Lower leg skin (tissue), 3 donors: Measurements from ENCODE around the gene PCDHGA1.

ENCODE experiments used
- POLR2A ChIP-seq, 2 donors: fragments of 450-650 bp; IDR thresholded peaks; one replicate each; pipeline ENCODE4 v1.6.1; 2016 to 2017; ENCODE audit warnings: antibody characterized with exemption in 2 of 2, mild to moderate bottlenecking in 1 of 2, moderate library complexity in 1 of 2
- TF ChIP-seq, protein P1 (sequence below), 3 donors: fragments of 450-650 bp; IDR thresholded peaks; one replicate each; pipeline ENCODE4 v1.5.1; 2016; ENCODE audit warnings: antibody characterized with exemption in 3 of 3, mild to moderate bottlenecking in 3 of 3, moderate library complexity in 2 of 3

GRCh38 chr5:141528291-141528984 lies 198.1 kb downstream of the PCDHGA1 start:
- TF ChIP-seq, protein P1, sequence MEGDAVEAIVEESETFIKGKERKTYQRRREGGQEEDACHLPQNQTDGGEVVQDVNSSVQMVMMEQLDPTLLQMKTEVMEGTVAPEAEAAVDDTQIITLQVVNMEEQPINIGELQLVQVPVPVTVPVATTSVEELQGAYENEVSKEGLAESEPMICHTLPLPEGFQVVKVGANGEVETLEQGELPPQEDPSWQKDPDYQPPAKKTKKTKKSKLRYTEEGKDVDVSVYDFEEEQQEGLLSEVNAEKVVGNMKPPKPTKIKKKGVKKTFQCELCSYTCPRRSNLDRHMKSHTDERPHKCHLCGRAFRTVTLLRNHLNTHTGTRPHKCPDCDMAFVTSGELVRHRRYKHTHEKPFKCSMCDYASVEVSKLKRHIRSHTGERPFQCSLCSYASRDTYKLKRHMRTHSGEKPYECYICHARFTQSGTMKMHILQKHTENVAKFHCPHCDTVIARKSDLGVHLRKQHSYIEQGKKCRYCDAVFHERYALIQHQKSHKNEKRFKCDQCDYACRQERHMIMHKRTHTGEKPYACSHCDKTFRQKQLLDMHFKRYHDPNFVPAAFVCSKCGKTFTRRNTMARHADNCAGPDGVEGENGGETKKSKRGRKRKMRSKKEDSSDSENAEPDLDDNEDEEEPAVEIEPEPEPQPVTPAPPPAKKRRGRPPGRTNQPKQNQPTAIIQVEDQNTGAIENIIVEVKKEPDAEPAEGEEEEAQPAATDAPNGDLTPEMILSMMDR (IDR thresholded peaks at IDR 0.05): no peak
- TF ChIP-seq POLR2A (IDR thresholded peaks at IDR 0.05): no peak
